ENCODE results near the gene EZH2. TPM values are rescaled to one million over a fixed set of nuclear protein-coding genes. Genes with fewer than 3 reads are reported as not detected.

The EZH2 gene
- 2.3 and 3.8 TPM in 2 replicates for total RNA-seq

GRCh38 chr7:148884049-148884298 lies at the start of gene EZH2:
Gene EZH2, minus strand, starts transcription at chr7:148884291. Its CDS starts 36,993 bp downstream, at chr7:148847298.

Other genes starting within 250 kb of the EZH2 start
- 30.5 and 34.9 TPM in 2 replicates for gene CUL1, start 185.4 kb downstream of the EZH2 start, total RNA-seq
- 112 and 170 TPM in 2 replicates for gene PDIA4, start 144.2 kb upstream of the EZH2 start, total RNA-seq
- gene ZNF786, start 206.4 kb upstream of the EZH2 start, total RNA-seq, result 3.5 and 4.1 TPM in 2 replicates
- gene ZNF425, start 242.0 kb upstream of the EZH2 start, total RNA-seq, result 2.3 and 2.7 TPM in 2 replicates

Data from pericardium fibroblast (primary cell).